B cell (primary cell): Measurements from ENCODE around the gene OLIG2.

ENCODE experiments used
- EZH2 ChIP-seq: IDR thresholded peaks from 2 replicates; pipeline ENCODE4 v1.6.1; 2012; ENCODE audit warnings: borderline replicate concordance, low read depth, mild to moderate bottlenecking, moderate library complexity, low read length; ENCODE audit not compliant: insufficient read depth, poor library complexity, severe bottlenecking
- TF ChIP-seq, protein P1 (sequence below): fragments of 200-600 bp; IDR thresholded peaks from one replicate; pipeline ENCODE4 v1.8.0; 2022; ENCODE audit warnings: antibody characterized with exemption, mild to moderate bottlenecking

- TF ChIP-seq EZH2 = no peak
- TF ChIP-seq, protein P1, sequence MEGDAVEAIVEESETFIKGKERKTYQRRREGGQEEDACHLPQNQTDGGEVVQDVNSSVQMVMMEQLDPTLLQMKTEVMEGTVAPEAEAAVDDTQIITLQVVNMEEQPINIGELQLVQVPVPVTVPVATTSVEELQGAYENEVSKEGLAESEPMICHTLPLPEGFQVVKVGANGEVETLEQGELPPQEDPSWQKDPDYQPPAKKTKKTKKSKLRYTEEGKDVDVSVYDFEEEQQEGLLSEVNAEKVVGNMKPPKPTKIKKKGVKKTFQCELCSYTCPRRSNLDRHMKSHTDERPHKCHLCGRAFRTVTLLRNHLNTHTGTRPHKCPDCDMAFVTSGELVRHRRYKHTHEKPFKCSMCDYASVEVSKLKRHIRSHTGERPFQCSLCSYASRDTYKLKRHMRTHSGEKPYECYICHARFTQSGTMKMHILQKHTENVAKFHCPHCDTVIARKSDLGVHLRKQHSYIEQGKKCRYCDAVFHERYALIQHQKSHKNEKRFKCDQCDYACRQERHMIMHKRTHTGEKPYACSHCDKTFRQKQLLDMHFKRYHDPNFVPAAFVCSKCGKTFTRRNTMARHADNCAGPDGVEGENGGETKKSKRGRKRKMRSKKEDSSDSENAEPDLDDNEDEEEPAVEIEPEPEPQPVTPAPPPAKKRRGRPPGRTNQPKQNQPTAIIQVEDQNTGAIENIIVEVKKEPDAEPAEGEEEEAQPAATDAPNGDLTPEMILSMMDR = no peak
These were observed 3.7 kb downstream of the OLIG2 start for GRCh38 chr21:33029385-33029921.
